Mesodermal cell (in vitro differentiated cells): ENCODE data around the gene ZDHHC14.

Experiments used
- H3K27ac ChIP-seq: 2 replicates; pipeline ENCODE4 v1.7.0; 2013; ENCODE audit warnings: mild to moderate bottlenecking, low read depth, low read length, moderate library complexity; ENCODE audit not compliant: severe bottlenecking
- H3K36me3 ChIP-seq: 2 replicates; pipeline ENCODE4 v1.7.1; 2013; ENCODE audit warnings: mild to moderate bottlenecking, low read length, moderate library complexity; ENCODE audit not compliant: control insufficient read depth, insufficient read depth
- H3K4me1 ChIP-seq: one replicate; pipeline ENCODE4 v1.7.1; 2013; ENCODE audit warnings: mild to moderate bottlenecking, low read length; ENCODE audit not compliant: insufficient read depth, control insufficient read depth, poor library complexity, severe bottlenecking
- H3K4me3 ChIP-seq: 2 replicates; pipeline ENCODE4 v1.7.0; 2013; ENCODE audit warnings: low read length, control low read depth, mild to moderate bottlenecking; ENCODE audit not compliant: insufficient read depth, poor library complexity, severe bottlenecking; ENCODE audit errors: extremely low read depth
- H3K9me3 ChIP-seq: 2 replicates; pipeline ENCODE4 v1.7.1; 2013; ENCODE audit warnings: mild to moderate bottlenecking, low read length, moderate library complexity; ENCODE audit not compliant: control insufficient read depth
- WGBS, 2 experiments: methylation state at CpG; one replicate each; pipeline ENCODE4 v1.1.5; 2013; ENCODE audit warnings: missing lambda C conversion rate in 2 of 2; ENCODE audit not compliant: insufficient coverage in 2 of 2; 5-methylcytosine and 5-hydroxymethylcytosine counted together

Gene ZDHHC14

DNA sequence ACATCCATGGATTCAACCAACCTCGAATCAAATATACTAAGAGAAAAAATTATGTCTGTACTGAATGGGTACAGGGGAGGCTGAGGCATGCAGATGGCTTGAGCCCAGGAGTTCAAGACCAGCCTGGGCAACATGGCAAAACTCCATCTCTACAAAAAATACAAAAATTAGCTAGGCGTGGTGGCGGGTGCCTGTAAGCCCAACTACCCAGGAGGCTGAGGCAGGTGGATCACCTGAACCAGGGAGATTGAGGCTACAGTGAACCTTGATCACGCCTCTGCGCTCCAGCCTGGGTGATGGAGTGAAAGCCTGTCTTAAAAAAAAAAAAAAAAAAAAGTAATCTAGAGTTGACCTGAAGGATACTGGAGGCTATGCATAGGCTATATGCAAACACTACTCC, 223.0 kb downstream of the ZDHHC14 start:
- H3K27ac ChIP-seq, result no peak overlapping the region
- 94 to 100% methylated on average over 2 to 4 of the region's 5 CpGs for WGBS, 2 experiments

DNA sequence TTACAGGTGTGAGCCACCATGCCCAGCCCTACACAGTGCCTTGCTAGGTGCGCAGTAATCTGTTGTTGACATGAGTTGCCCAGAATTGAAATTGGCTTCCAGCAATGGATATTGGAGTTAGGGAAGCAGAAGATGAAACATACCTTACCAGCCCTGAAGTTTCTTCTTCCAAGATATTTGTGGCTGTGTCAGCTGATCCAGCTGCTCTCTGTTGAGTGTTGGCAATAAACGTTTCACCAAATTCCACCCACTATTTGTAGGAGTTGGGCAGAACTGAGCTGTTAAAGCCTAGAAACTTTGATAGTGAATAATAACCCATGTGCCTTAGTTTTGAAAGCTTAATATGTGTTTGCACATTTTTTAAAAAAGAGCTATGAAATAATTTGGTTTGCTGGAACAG, 223.8 kb downstream of the ZDHHC14 start:
- H3K36me3 ChIP-seq, result no peaks in the 10 kb centered on the region
- 89% methylated on average over 1 of the region's 2 CpGs; no CpG with 5 or more reads in 1 of the 2 experiments for WGBS, 2 experiments
- H3K9me3 ChIP-seq, result no peaks in the 10 kb centered on the region
- H3K4me1 ChIP-seq, result peaks cover 17% of the 10 kb centered on the region
- H3K27ac ChIP-seq, result no peak overlapping the region
- H3K4me3 ChIP-seq, result no peak overlapping the region

More for the DNA sequence above, 223.0 kb downstream of the ZDHHC14 start:
- no peaks in the 10 kb centered on the region for H3K36me3 ChIP-seq
- H3K4me3 ChIP-seq, result no peak overlapping the region
- H3K9me3 ChIP-seq, result no peaks in the 10 kb centered on the region
- peaks cover 17% of the 10 kb centered on the region for H3K4me1 ChIP-seq

GRCh38 chr6:157605484-157605883, 224.5 kb downstream of the ZDHHC14 start:
- Histone ChIP-seq H3K27ac (no peak overlapping the region), H3K36me3 (no peaks in the 10 kb centered on the region), H3K4me3 (no peak overlapping the region), H3K4me1 (peaks cover 17% of the 10 kb centered on the region), H3K9me3 (no peaks in the 10 kb centered on the region)
- WGBS, 2 experiments, result 88 to 89% methylated on average over 7 of the region's 8 CpGs

GRCh38 chr6:157606516-157606915, 225.5 kb downstream of the ZDHHC14 start:
- WGBS, 2 experiments, result 89 to 96% methylated on average over 7 of the region's 9 CpGs
- Histone ChIP-seq H3K4me3 (no peak overlapping the region), H3K27ac (no peak overlapping the region), H3K36me3 (no peaks in the 10 kb centered on the region), H3K9me3 (no peaks in the 10 kb centered on the region), H3K4me1 (peaks cover 17% of the 10 kb centered on the region)

DNA sequence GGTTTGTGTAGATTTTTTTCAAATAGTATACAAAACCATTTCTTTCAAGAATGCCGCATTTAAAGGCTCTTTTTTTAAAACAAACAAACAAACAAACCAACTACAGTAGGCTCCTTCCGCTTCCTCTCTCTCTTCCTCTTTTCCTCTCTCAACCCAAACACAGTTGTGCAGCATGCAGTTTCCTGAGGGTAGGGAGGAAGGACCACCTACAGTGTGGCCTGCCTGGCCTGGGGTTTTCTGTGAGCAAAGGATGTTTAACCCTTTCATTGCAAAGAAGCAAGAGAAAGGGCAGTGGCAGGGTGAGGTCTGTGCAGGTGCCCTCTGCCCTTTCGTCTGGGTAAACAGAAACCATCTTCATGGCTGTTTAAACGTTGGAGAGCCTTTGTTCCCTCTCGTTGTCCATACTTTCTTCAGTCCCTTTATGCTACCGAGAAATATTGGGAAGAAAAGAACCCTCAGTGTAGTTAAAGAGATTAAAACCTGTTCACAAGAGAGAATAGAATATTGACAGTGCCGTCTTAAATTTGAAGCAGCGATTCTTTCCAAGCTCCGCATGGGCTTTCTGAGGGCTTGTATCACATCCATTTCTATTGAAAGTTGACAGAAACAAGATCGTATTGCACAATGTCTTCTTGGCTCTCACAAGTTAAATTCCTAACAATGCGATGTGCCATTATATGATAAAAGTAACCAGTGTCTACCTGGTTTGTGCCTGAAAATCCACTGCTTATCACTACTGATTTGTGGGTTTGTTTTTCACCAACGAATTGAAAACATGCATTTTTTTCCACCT, 226.5 kb downstream of the ZDHHC14 start:
- Histone ChIP-seq H3K27ac (no peak overlapping the region), H3K36me3 (no peaks in the 10 kb centered on the region), H3K4me1 (peaks cover 17% of the 10 kb centered on the region), H3K4me3 (no peak overlapping the region), H3K9me3 (no peaks in the 10 kb centered on the region)
- 57 to 58% methylated on average over 8 to 12 of the region's 12 CpGs for WGBS, 2 experiments

GRCh38 chr6:157608221-157609075, 227.5 kb downstream of the ZDHHC14 start:
- Histone ChIP-seq H3K4me1 (peaks cover 24% of the 10 kb centered on the region), H3K9me3 (no peaks in the 10 kb centered on the region), H3K36me3 (no peaks in the 10 kb centered on the region), H3K4me3 (no peak overlapping the region), H3K27ac (no peak overlapping the region)
- 84 to 85% methylated on average over 12 to 15 of the region's 16 CpGs for WGBS, 2 experiments

DNA sequence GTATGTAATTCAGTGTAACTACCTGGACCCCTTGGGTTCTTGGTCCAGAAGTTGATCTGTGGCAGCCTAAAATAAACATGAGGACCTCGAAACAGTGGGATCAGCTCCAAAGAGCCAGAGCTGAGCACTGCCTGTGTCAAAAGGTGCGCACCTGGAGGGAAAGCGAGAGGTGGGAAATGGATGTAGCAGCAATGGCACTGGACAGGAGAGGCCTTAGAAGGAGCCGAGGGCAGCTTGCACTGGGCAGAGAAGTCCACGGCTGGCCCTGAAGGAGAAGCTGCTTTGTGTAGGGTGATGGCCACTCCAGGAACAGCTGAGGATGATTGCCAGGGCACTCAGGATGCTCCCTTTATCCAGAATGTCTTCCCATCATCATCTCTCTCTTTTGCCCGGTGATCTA, 228.1 kb downstream of the ZDHHC14 start:
- Histone ChIP-seq H3K27ac (no peak overlapping the region), H3K36me3 (no peaks in the 10 kb centered on the region), H3K4me1 (peaks cover 24% of the 10 kb centered on the region), H3K4me3 (no peak overlapping the region), H3K9me3 (no peaks in the 10 kb centered on the region)
- WGBS, 2 experiments, result 98 to 100% methylated on average over 3 to 5 of the region's 6 CpGs

DNA sequence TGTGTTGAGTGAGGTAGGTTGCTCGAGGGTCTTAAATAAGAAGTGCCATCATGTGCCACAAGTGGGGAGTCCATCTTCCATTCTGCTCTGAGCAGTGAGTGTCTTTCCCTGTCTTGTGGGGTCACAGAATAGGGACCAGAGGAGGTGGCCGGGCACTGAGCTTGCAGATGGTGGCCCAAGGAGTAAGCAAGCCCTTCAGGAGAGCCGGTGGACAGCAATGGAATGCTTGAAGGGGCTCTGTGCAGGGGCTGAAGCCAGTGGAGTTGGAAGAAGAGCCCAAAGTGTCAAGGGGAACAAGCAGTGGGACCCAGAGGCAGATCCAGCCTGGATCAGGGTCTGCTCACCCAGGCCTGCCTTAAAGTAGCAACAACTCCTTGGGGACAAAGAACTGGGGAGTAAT, 228.6 kb downstream of the ZDHHC14 start:
- no peaks in the 10 kb centered on the region for H3K9me3 ChIP-seq
- WGBS, 2 experiments, result 83 to 90% methylated on average over 3 of the region's 3 CpGs
- H3K27ac ChIP-seq, result no peak overlapping the region
- H3K4me3 ChIP-seq, result no peak overlapping the region
- peaks cover 24% of the 10 kb centered on the region for H3K4me1 ChIP-seq
- no peaks in the 10 kb centered on the region for H3K36me3 ChIP-seq

GRCh38 chr6:157610451-157610999, 229.5 kb downstream of the ZDHHC14 start:
- H3K4me1 ChIP-seq, result peaks cover 24% of the 10 kb centered on the region
- H3K9me3 ChIP-seq, result no peaks in the 10 kb centered on the region
- H3K36me3 ChIP-seq, result no peaks in the 10 kb centered on the region
- no peak overlapping the region for H3K4me3 ChIP-seq
- WGBS, 2 experiments, result 87 to 91% methylated on average over 8 of the region's 9 CpGs
- H3K27ac ChIP-seq, result no peak overlapping the region

DNA sequence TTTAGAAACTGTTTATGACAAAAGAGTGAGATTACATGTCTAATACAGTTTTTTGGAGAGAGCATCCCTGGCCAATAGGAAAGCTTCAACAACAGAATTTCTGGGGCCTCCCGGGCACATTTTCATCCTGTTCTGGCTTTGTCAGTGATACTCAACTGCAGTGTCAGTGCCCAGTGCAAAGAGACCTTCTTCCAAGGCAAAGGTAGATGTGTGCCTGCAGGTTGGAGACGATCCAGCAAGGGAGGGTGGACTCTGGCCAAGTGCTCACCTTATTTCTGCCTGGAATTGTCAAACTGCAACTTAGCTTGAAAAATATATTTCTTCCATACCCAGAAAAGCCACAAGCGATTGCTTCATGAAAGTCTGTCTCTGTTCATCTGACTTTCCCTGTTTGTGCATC, 230.4 kb downstream of the ZDHHC14 start:
- H3K27ac ChIP-seq, result no peak overlapping the region
- 95% methylated on average over 1 to 3 of the region's 3 CpGs for WGBS, 2 experiments
- no peaks in the 10 kb centered on the region for H3K9me3 ChIP-seq
- H3K36me3 ChIP-seq, result no peaks in the 10 kb centered on the region
- no peak overlapping the region for H3K4me3 ChIP-seq
- peaks cover 22% of the 10 kb centered on the region for H3K4me1 ChIP-seq
